H9 (cell line): ENCODE measurements around the gene LGALS12. TPM values are rescaled to one million over a fixed set of nuclear protein-coding genes. Genes with fewer than 3 reads are reported as not detected.

ENCODE experiments used
- DNase-seq: peaks from one replicate; pipeline ENCODE4 v3.0.0-alpha.2; 2017
- H2AFZ ChIP-seq: one replicate; pipeline ENCODE4 v1.6.1; 2013; ENCODE audit warnings: mild to moderate bottlenecking, low read length, control low read depth, moderate library complexity
- H2AK5ac ChIP-seq: 2 replicates; pipeline ENCODE4 v1.6.1; 2013; ENCODE audit warnings: low read length, control low read depth, mixed read lengths; ENCODE audit not compliant: insufficient read length
- H2BK120ac ChIP-seq: one replicate; pipeline ENCODE4 v1.6.1; 2013; ENCODE audit warnings: low read depth, mild to moderate bottlenecking, low read length, control low read depth, inconsistent platforms; ENCODE audit not compliant: poor library complexity, severe bottlenecking
- H2BK12ac ChIP-seq: 2 replicates; pipeline ENCODE4 v1.6.1; 2013; ENCODE audit warnings: low read length, control low read depth, mixed read lengths, low read depth; ENCODE audit not compliant: insufficient read length
- H2BK15ac ChIP-seq: 2 replicates; pipeline ENCODE4 v1.6.1; 2013; ENCODE audit warnings: low read depth, low read length, control low read depth
- H2BK20ac ChIP-seq: one replicate; pipeline ENCODE4 v1.6.1; 2013; ENCODE audit warnings: low read depth, mild to moderate bottlenecking, low read length, control low read depth, inconsistent platforms; ENCODE audit not compliant: poor library complexity, severe bottlenecking
- H2BK5ac ChIP-seq: 2 replicates; pipeline ENCODE4 v1.6.1; 2013; ENCODE audit warnings: low read length, control low read depth, mixed read lengths; ENCODE audit not compliant: insufficient read length
- H3K14ac ChIP-seq: 2 replicates; pipeline ENCODE4 v1.6.1; 2013; ENCODE audit warnings: low read length, control low read depth; ENCODE audit not compliant: insufficient read depth
- H3K18ac ChIP-seq: 2 replicates; pipeline ENCODE4 v1.6.1; 2013; ENCODE audit warnings: low read depth, mild to moderate bottlenecking, mixed read lengths, low read length, control low read depth; ENCODE audit not compliant: insufficient read length
- H3K23ac ChIP-seq: 2 replicates; pipeline ENCODE4 v1.6.1; 2013; ENCODE audit warnings: low read length, control low read depth, mixed read lengths, low read depth; ENCODE audit not compliant: insufficient read length
- H3K23me2 ChIP-seq: 2 replicates; pipeline ENCODE4 v1.6.1; 2013; ENCODE audit warnings: low read depth, mild to moderate bottlenecking, mixed read lengths, low read length, control low read depth; ENCODE audit not compliant: insufficient read length, poor library complexity, severe bottlenecking
- H3K27ac ChIP-seq: 2 replicates; pipeline ENCODE4 v1.5.1; 2013; ENCODE audit warnings: low read length, control low read depth, mixed read lengths, low read depth; ENCODE audit not compliant: insufficient read length
- H3K27me3 ChIP-seq: 2 replicates; pipeline ENCODE4 v1.6.1; 2013; ENCODE audit warnings: low read length, control low read depth, inconsistent platforms; ENCODE audit not compliant: insufficient read depth
- H3K4ac ChIP-seq: 2 replicates; pipeline ENCODE4 v1.6.1; 2013; ENCODE audit warnings: low read depth, mild to moderate bottlenecking, control low read depth, inconsistent platforms, low read length, moderate library complexity
- H3K4me1 ChIP-seq: 2 replicates; pipeline ENCODE4 v1.6.1; 2013; ENCODE audit warnings: low read length, control low read depth, inconsistent platforms; ENCODE audit not compliant: insufficient read depth
- H3K4me2 ChIP-seq: 2 replicates; pipeline ENCODE4 v1.6.1; 2013; ENCODE audit warnings: low read length, control low read depth, mixed read lengths; ENCODE audit not compliant: insufficient read length, insufficient read depth
- H3K56ac ChIP-seq: 2 replicates; pipeline ENCODE4 v1.6.1; 2013; ENCODE audit warnings: low read depth, mild to moderate bottlenecking, mixed read lengths, low read length, control low read depth; ENCODE audit not compliant: insufficient read length
- H3K79me1 ChIP-seq: 2 replicates; pipeline ENCODE4 v1.6.1; 2013; ENCODE audit warnings: low read depth, mild to moderate bottlenecking, moderate library complexity, low read length, control low read depth, inconsistent platforms; ENCODE audit not compliant: insufficient read depth, poor library complexity, severe bottlenecking
- H3K79me2 ChIP-seq: 2 replicates; pipeline ENCODE4 v1.6.1; 2013; ENCODE audit warnings: low read length, control low read depth, inconsistent platforms; ENCODE audit not compliant: insufficient read depth
- H3K9ac ChIP-seq: 2 replicates; pipeline ENCODE4 v1.6.1; 2013; ENCODE audit warnings: low read length, control low read depth, mixed read lengths; ENCODE audit not compliant: insufficient read length; ENCODE audit errors: extremely low read depth
- H3K9me3 ChIP-seq: one replicate; pipeline ENCODE4 v1.6.1; 2013; ENCODE audit warnings: low read depth, low read length, inconsistent platforms; ENCODE audit not compliant: control insufficient read depth
- H3T11ph ChIP-seq: one replicate; pipeline ENCODE4 v1.6.1; 2013; ENCODE audit warnings: mild to moderate bottlenecking, low read length, control low read depth, inconsistent platforms
- H4K20me1 ChIP-seq: one replicate; pipeline ENCODE4 v1.6.1; 2013; ENCODE audit not compliant: control insufficient read depth, insufficient read length, insufficient read depth
- H4K5ac ChIP-seq: 2 replicates; pipeline ENCODE4 v1.6.1; 2013; ENCODE audit warnings: low read depth, mild to moderate bottlenecking, mixed read lengths, low read length, control low read depth; ENCODE audit not compliant: insufficient read length
- H4K8ac ChIP-seq: replicated peaks from 2 replicates; pipeline ENCODE4 v1.6.1; 2013; ENCODE audit warnings: low read length, control low read depth, mixed read lengths, low read depth; ENCODE audit not compliant: insufficient read length
- H4K91ac ChIP-seq: 2 replicates; pipeline ENCODE4 v1.6.1; 2013; ENCODE audit warnings: low read depth, mild to moderate bottlenecking, moderate library complexity, mixed read lengths, low read length, control low read depth; ENCODE audit not compliant: insufficient read length
- H3K27ac Mint-ChIP-seq, 3 experiments: 2 replicates in 2 of 3; 3 replicates in 1 of 3; pipeline ENCODE4 v1.8.0; 2020 to 2021; ENCODE audit warnings: mixed read lengths in 3 of 3, mild to moderate bottlenecking in 1 of 3, moderate library complexity in 1 of 3
- H3K27me3 Mint-ChIP-seq: 2 replicates; pipeline ENCODE4 v1.8.0; 2021; ENCODE audit warnings: low read depth, mild to moderate bottlenecking, moderate library complexity, mixed read lengths
- H3K36me3 Mint-ChIP-seq, 3 experiments: 2 replicates in 2 of 3; 3 replicates in 1 of 3; pipeline ENCODE4 v1.8.0; 2020 to 2021; ENCODE audit warnings: low read depth in 3 of 3, mixed read lengths in 3 of 3; ENCODE audit not compliant: insufficient read depth in 1 of 3
- H3K4me1 Mint-ChIP-seq, 2 experiments: 2 replicates each; pipeline ENCODE4 v1.8.0; 2020; ENCODE audit warnings: mixed read lengths in 2 of 2
- H3K4me3 Mint-ChIP-seq, 2 experiments: 2 replicates in 1 of 2; 3 replicates in 1 of 2; pipeline ENCODE4 v1.8.0; 2020 to 2021; ENCODE audit warnings: mild to moderate bottlenecking in 2 of 2, mixed read lengths in 2 of 2, moderate library complexity in 1 of 2
- H3K9me3 Mint-ChIP-seq, 2 experiments: 2 replicates in 1 of 2; 3 replicates in 1 of 2; pipeline ENCODE4 v1.8.0; 2020; ENCODE audit warnings: mild to moderate bottlenecking in 2 of 2, mixed read lengths in 2 of 2, moderate library complexity in 1 of 2
- CTCF ChIP-seq: fragments of 200-600 bp; sonication (generic); conservative IDR thresholded peaks from 3 replicates; pipeline ENCODE4 v1.8.0; 2021; ENCODE audit warnings: antibody characterized with exemption, mild to moderate bottlenecking
- WGBS: extraction: QIAGEN DNeasy Blood & Tissue Kit; methylation state at CpG from one replicate; pipeline ENCODE4 v1.1.7; 2013; ENCODE audit warnings: missing lambda C conversion rate, low lambda C conversion rate, mixed read lengths; ENCODE audit not compliant: insufficient read length; ENCODE audit errors: extremely low coverage; 5-methylcytosine and 5-hydroxymethylcytosine counted together
- total RNA-seq: library from RNA; stranded (reverse); gene quantifications from 2 replicates; pipeline ENCODE4 v1.2.1, GENCODE V29; 2021

Gene LGALS12
- total RNA-seq, 1 experiment from 2014 or later: 1.9 TPM

GRCh38 chr11:63554877-63555223 lies 49.0 kb downstream of the LGALS12 start:
- H3K18ac ChIP-seq: no peak overlapping the region
- H2BK20ac ChIP-seq: no peak overlapping the region
- Mint-ChIP-seq H3K27ac (peak overlapping the region in 1 of 3 experiments; percentile 44; a peak in 2 of 7 replicates), H3K9me3 (no peaks in the 10 kb centered on the region), H3K4me3 (no peak overlapping the region), H3K27me3 (no peaks in the 10 kb centered on the region; the same call in 1 of the 2 replicates), H3K36me3 (peaks cover 0 to under 1% (median 0%) of the 10 kb centered on the region in 3 experiments; a peak in 3 of 7 replicates), H3K4me1 (peaks cover 36 to 42% of the 10 kb centered on the region in 2 experiments)
- no peaks in the 10 kb centered on the region for H3K79me1 ChIP-seq
- H3K4ac ChIP-seq: no peak overlapping the region
- no peak overlapping the region for H2BK120ac ChIP-seq
- H3T11ph ChIP-seq: no peak overlapping the region
- no peaks in the 10 kb centered on the region for H3K23me2 ChIP-seq
- TF ChIP-seq CTCF: no peak
- no peak overlapping the region for H3K14ac ChIP-seq
- H3K79me2 ChIP-seq: no peaks in the 10 kb centered on the region
- H4K20me1 ChIP-seq: no peaks in the 10 kb centered on the region
- H3K56ac ChIP-seq: no peak overlapping the region
- H3K4me2 ChIP-seq: no peak overlapping the region
- no peak overlapping the region for H4K5ac ChIP-seq
- no peaks in the 10 kb centered on the region for H3K9me3 ChIP-seq
- no peak overlapping the region for H4K91ac ChIP-seq
- no peak overlapping the region for H2AK5ac ChIP-seq
- DNase-seq: peak; percentile 18
- H3K4me1 ChIP-seq: 0 out of 2 replicates have a peak, but pooled peaks cover 4% of the 10 kb centered on the region
- no peak overlapping the region for H3K27ac ChIP-seq
- WGBS: no CpG with 5 or more reads among the region's 4 CpGs
- H3K27me3 ChIP-seq: no peaks in the 10 kb centered on the region
- H2BK15ac ChIP-seq: no peak overlapping the region
- no peak overlapping the region for H3K23ac ChIP-seq
- no peak overlapping the region for H3K9ac ChIP-seq
- no peak overlapping the region for H2AFZ ChIP-seq
- H4K8ac ChIP-seq: no peak overlapping the region
- no peak overlapping the region for H2BK12ac ChIP-seq
- no peak overlapping the region for H2BK5ac ChIP-seq
